ENCODE data around the gene AKAP6. TPM values are rescaled to one million over a fixed set of nuclear protein-coding genes. Genes with fewer than 3 reads are reported as not detected.

AKAP6 gene
- total RNA-seq, 1 experiment from 2014 or later: 1.9 TPM

- CTCF ChIA-PET: no interaction called here
- POLR2A ChIA-PET: no interaction called here
- no peak overlapping the region for H3K4me2 ChIP-seq (ENCODE audit: low read length)
- no peaks in the 10 kb centered on the region for H3K36me3 ChIP-seq (ENCODE audit: control insufficient read depth in 1 of 2, insufficient read depth in 2 of 2, low read length in 2 of 2)
- no peaks in the 10 kb centered on the region for H4K20me1 ChIP-seq (ENCODE audit: insufficient read depth)
- H3K9me3 ChIP-seq (ENCODE audit: control insufficient read depth in 1 of 2, insufficient read depth in 1 of 2, low read depth in 1 of 2, low read length in 2 of 2): no peaks in the 10 kb centered on the region
- H3K27ac ChIP-seq (ENCODE audit: low read depth, low read length): no peak overlapping the region
- peaks cover 28% of the 10 kb centered on the region for H3K27me3 ChIP-seq (ENCODE audit: insufficient read depth, low read length)
- no peaks in the 10 kb centered on the region for H3K4me1 ChIP-seq (ENCODE audit: control insufficient read depth in 1 of 2, insufficient read depth in 2 of 2, low read length in 2 of 2)
- H3K9me2 ChIP-seq (ENCODE audit: insufficient read depth): no peaks in the 10 kb centered on the region
- no peak overlapping the region for H3K4me3 ChIP-seq (replicated peaks in 1 of 2; ENCODE audit: low read depth in 1 of 2, low read length in 2 of 2)
- BruUV-seq (replicated peaks): no TSS peak
- TF ChIP-seq ATF3 (IDR thresholded peaks at IDR 0.05): no peak
- no peak for TF ChIP-seq ELF1 (IDR thresholded peaks at IDR 0.05; ENCODE audit: borderline replicate concordance, low read depth)
- no peak for TF ChIP-seq EGR1 (IDR thresholded peaks at IDR 0.05; ENCODE audit: low read depth)
- TF ChIP-seq RAD21 (IDR thresholded peaks at IDR 0.05; ENCODE audit: low read depth): no peak
- TF ChIP-seq ZNF274 (IDR thresholded peaks at IDR 0.05; ENCODE audit: low read depth, low read length): no peak
- no peak for TF ChIP-seq REST (IDR thresholded peaks at IDR 0.05; ENCODE audit: low read depth)
- TF ChIP-seq ZBTB33 (IDR thresholded peaks at IDR 0.05; ENCODE audit: extremely low read depth, insufficient replicate concordance, low read length): no peak
- TF ChIP-seq SP1 (IDR thresholded peaks at IDR 0.05; ENCODE audit: low read depth): no peak
- no peak for TF ChIP-seq FOSL1 (IDR thresholded peaks at IDR 0.05; ENCODE audit: low read depth)
- no peak for TF ChIP-seq SRF (IDR thresholded peaks at IDR 0.05; ENCODE audit: low read depth)
- TF ChIP-seq TCF7L2 (IDR thresholded peaks at IDR 0.05; ENCODE audit: borderline replicate concordance, extremely low read depth, insufficient read depth, insufficient read length): no peak
- TF ChIP-seq MAX (IDR thresholded peaks at IDR 0.05): no peak
- no peak for TF ChIP-seq CEBPB (IDR thresholded peaks at IDR 0.05; ENCODE audit: low read depth)
- TF ChIP-seq EZH2phosphoT487 (IDR thresholded peaks at IDR 0.05; ENCODE audit: borderline replicate concordance): no peak
- TF ChIP-seq POLR2AphosphoS5 (IDR thresholded peaks at IDR 0.05; ENCODE audit: low read depth, low read length): no peak
- no peak overlapping the region for H3K9ac ChIP-seq (ENCODE audit: low read length)
- RAD21 ChIA-PET (ENCODE audit: low non-redundant PET in 1 of 2, low total read pairs in 2 of 2, uncharacterized antibody in 2 of 2, unreplicated experiment in 2 of 2): no interaction called here
- no peak overlapping the region for H2AFZ ChIP-seq (ENCODE audit: low read depth, low read length, poor library complexity, severe bottlenecking)
- H3K79me2 ChIP-seq (ENCODE audit: insufficient read depth, low read length): no peaks in the 10 kb centered on the region
- ATAC-seq (no peak), DNase-seq (ENCODE audit: low read depth, low spot score) (no peak)
- intact Hi-C loops (cut with micrococcal nuclease): no loop called here
These were observed 266.4 kb downstream of the AKAP6 start for GRCh38 chr14:32595497-32595896.
